ENCODE data around the gene GIGYF2. TPM values are rescaled to one million over a fixed set of nuclear protein-coding genes. Genes with fewer than 3 reads are reported as not detected.

GIGYF2 gene
- total RNA-seq, 1 experiment from 2014 or later: 40.4 TPM

DNA sequence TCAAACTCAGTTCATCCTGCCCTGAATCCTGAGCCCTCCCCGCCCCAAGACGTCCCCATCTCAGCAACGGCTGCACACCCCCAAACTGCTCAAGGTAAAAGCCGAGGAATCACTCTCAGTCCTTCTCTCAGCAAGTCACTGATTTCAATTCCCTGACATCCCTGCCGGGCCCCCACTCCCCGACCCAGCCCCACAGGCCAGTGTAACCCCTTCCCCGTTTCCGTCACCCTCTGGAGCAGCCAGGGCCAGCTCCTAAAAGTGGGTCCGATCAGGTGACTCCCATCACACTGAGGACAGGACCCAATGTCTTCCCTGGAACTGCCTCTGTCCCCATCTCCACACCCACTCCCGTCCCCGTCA lies 193.4 kb downstream of the GIGYF2 start:
- Mint-ChIP-seq H3K27ac (ENCODE audit: unreplicated experiment) (peak overlapping the region; percentile 16), H3K4me3 (ENCODE audit: unreplicated experiment) (no peak overlapping the region), H3K9me3 (ENCODE audit: unreplicated experiment) (no peaks in the 10 kb centered on the region), H3K4me1 (ENCODE audit: low read depth, unreplicated experiment) (no peaks in the 10 kb centered on the region), H3K36me3 (ENCODE audit: insufficient read depth, unreplicated experiment) (no peaks in the 10 kb centered on the region), H3K27me3 (ENCODE audit: insufficient read depth, unreplicated experiment) (no peaks in the 10 kb centered on the region)
- TF ChIP-seq CTCF (IDR thresholded peaks at IDR 0.05; ENCODE audit: insufficient read depth in 1 of 2, low read depth in 1 of 2, low read length in 1 of 2, severe bottlenecking in 1 of 2, unreplicated experiment in 1 of 2): no peak
- H3K36me3 ChIP-seq (ENCODE audit: control insufficient read depth, insufficient read depth, low read length): no peaks in the 10 kb centered on the region
- H3K4me1 ChIP-seq: no peaks in the 10 kb centered on the region
- no peak for DNase-seq
- no peaks in the 10 kb centered on the region for H3K9me3 ChIP-seq
- no TSS peak for BruUV-seq (replicated peaks)
- intact Hi-C loops (cut with micrococcal nuclease; ENCODE audit: unreplicated experiment): no loop called here
- ChIA-PET POLR2A (no interaction called here), CTCF (no interaction called here)
- no peaks in the 10 kb centered on the region for H3K27me3 ChIP-seq (replicated peaks; ENCODE audit: control insufficient read depth, insufficient read depth, low read length)
- H3K4me3 ChIP-seq (ENCODE audit: low read depth, low read length): no peak overlapping the region

DNA sequence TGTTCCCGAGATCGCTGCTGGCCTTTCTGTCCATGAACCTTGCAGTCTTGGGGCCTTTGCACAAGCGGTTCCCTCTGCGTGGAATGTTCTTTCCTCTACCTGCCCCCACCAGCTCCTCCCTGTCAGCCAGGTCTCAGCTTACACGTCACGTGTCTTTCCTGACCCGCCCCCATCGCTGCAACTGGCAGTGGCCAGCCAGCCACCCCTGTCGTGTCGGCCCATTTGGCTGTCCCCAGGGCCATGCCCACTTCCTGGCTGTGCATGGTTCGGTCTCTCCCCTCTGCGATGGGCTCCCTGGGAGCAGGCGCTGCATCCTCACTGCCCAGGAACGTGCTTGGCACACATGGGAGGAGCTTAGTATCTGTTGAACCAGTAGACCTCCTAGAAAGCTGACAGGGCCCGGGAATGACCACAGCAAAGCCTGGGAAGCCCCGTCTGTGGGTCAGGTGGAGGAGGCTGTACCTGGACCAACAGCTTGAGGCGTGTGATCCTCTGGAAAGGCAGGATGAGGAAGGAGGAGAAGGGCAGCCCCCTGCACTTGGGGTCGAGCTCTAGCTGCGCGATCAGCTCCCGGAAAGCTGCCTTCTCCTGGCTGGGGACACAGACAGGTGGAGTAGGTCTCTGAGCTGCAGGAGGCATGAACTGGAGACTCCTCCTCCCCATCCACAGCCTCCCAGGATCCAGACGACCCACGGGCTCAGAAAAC lies 193.9 kb downstream of the GIGYF2 start:
- Mint-ChIP-seq H3K4me3 (ENCODE audit: unreplicated experiment) (no peak overlapping the region), H3K27me3 (ENCODE audit: insufficient read depth, unreplicated experiment) (no peaks in the 10 kb centered on the region), H3K9me3 (ENCODE audit: unreplicated experiment) (no peaks in the 10 kb centered on the region), H3K4me1 (ENCODE audit: low read depth, unreplicated experiment) (no peaks in the 10 kb centered on the region), H3K36me3 (ENCODE audit: insufficient read depth, unreplicated experiment) (no peaks in the 10 kb centered on the region), H3K27ac (ENCODE audit: unreplicated experiment) (peak overlapping the region; percentile 16)
- Histone ChIP-seq H3K9me3 (no peaks in the 10 kb centered on the region), H3K36me3 (ENCODE audit: control insufficient read depth, insufficient read depth, low read length) (no peaks in the 10 kb centered on the region), H3K27me3 (replicated peaks; ENCODE audit: control insufficient read depth, insufficient read depth, low read length) (no peaks in the 10 kb centered on the region), H3K4me1 (no peaks in the 10 kb centered on the region), H3K4me3 (ENCODE audit: low read depth, low read length) (no peak overlapping the region)
- intact Hi-C loops (cut with micrococcal nuclease; ENCODE audit: unreplicated experiment): no loop called here
- peak in 1 of 2 experiments; percentile 24 for DNase-seq
- no peak for TF ChIP-seq CTCF (IDR thresholded peaks at IDR 0.05; ENCODE audit: insufficient read depth in 1 of 2, low read depth in 1 of 2, low read length in 1 of 2, severe bottlenecking in 1 of 2, unreplicated experiment in 1 of 2)
- ChIA-PET CTCF (interaction anchor here (0.6 kb wide), 1 partner anchor 138 kb away, joined by 3 read pairs; no protein-coding TSS in a partner anchor), POLR2A (no interaction called here)
- BruUV-seq (replicated peaks): no TSS peak

DNA sequence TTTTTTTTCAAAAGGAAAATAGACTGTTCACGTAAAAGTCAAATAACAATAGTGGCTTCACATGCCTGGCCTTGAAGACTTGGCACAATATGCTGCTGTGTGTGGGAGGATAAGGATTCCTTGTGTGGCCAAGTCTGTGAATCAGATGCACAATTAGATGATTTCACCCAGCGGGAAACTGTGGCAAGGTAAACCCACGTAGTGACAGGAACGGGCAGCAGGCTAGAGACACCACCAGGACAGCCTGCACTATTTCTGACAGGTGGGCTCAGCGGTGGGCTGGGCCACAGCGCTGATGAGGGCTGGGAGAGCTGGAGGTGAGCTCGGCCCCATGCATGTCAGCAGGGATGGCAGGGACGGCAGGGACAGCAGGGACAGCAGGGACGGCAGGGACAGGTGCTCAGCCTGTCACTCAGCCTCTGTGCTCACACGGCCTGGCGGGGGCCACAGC lies 194.5 kb downstream of the GIGYF2 start:
- Histone ChIP-seq H3K36me3 (ENCODE audit: control insufficient read depth, insufficient read depth, low read length) (no peaks in the 10 kb centered on the region), H3K4me3 (ENCODE audit: low read depth, low read length) (no peak overlapping the region), H3K27me3 (replicated peaks; ENCODE audit: control insufficient read depth, insufficient read depth, low read length) (no peaks in the 10 kb centered on the region), H3K9me3 (no peaks in the 10 kb centered on the region), H3K4me1 (no peaks in the 10 kb centered on the region)
- no peaks in the 10 kb centered on the region for H3K9me3 Mint-ChIP-seq (ENCODE audit: unreplicated experiment)
- DNase-seq: peak in 1 of 2 experiments; percentile 3
- H3K4me1 Mint-ChIP-seq (ENCODE audit: low read depth, unreplicated experiment): no peaks in the 10 kb centered on the region
- no peaks in the 10 kb centered on the region for H3K27me3 Mint-ChIP-seq (ENCODE audit: insufficient read depth, unreplicated experiment)
- POLR2A ChIA-PET: no interaction called here
- BruUV-seq (replicated peaks): no TSS peak
- H3K36me3 Mint-ChIP-seq (ENCODE audit: insufficient read depth, unreplicated experiment): no peaks in the 10 kb centered on the region
- intact Hi-C loops (cut with micrococcal nuclease; ENCODE audit: unreplicated experiment): no loop called here
- no peak for TF ChIP-seq CTCF (IDR thresholded peaks at IDR 0.05; ENCODE audit: insufficient read depth in 1 of 2, low read depth in 1 of 2, low read length in 1 of 2, severe bottlenecking in 1 of 2, unreplicated experiment in 1 of 2)
- no peak overlapping the region for H3K4me3 Mint-ChIP-seq (ENCODE audit: unreplicated experiment)
- H3K27ac Mint-ChIP-seq (ENCODE audit: unreplicated experiment): no peak overlapping the region
- CTCF ChIA-PET: interaction anchor here (0.6 kb wide), 1 partner anchor 137 kb away, joined by 3 read pairs; no protein-coding TSS in a partner anchor
